Measurements from ENCODE around the gene LYSMD3.

GRCh38 chr5:90548069-90548593, 18.7 kb upstream of the LYSMD3 start:
- TF ChIP-seq POLR2A (IDR thresholded peaks at IDR 0.05) (no peak), CTCF (IDR thresholded peaks at IDR 0.05) (no peak)
